B cell (primary cell): Measurements from ENCODE around the gene ATG2A. TPM values are rescaled to one million over a fixed set of nuclear protein-coding genes. Genes with fewer than 3 reads are reported as not detected.

Source experiments
- ATAC-seq: fragments of 200-7000 bp; cut with Tn5 transposase; one replicate; pipeline ENCODE4 v1.10.0; 2021; ENCODE audit warnings: low read depth, mild to moderate bottlenecking, moderate number of reproducible peaks, moderate library complexity
- CTCF ChIA-PET: fragments of 350-600 bp; sonication (Branson Sonifier 250); formaldehyde crosslinking; loops from one replicate; lab custom pipeline; 2021; ENCODE audit warnings: antibody characterized with exemption, inconsistent platforms; lab: Charles Lee
- POLR2A ChIA-PET: fragments of 350-600 bp; sonication (Branson Sonifier 250); formaldehyde crosslinking; loops from one replicate; lab custom pipeline; 2021; ENCODE audit warnings: antibody characterized with exemption; lab: Charles Lee
- DNase-seq: peaks from one replicate; pipeline ENCODE4 v3.0.0; 2013
- H2AFZ ChIP-seq: 2 replicates; pipeline ENCODE4 v1.6.1; 2012; ENCODE audit warnings: mild to moderate bottlenecking, low read depth, low read length; ENCODE audit not compliant: insufficient read depth, poor library complexity, severe bottlenecking
- H3K27ac ChIP-seq, 2 donors: 1 replicate in 1 of 2; 2 replicates in 1 of 2; pipeline ENCODE4 v1.5.1; 2012 to 2013; ENCODE audit warnings: low read length in 2 of 2, mild to moderate bottlenecking in 2 of 2, moderate library complexity in 1 of 2
- H3K27me3 ChIP-seq, 4 experiments: fragments of 200-600 bp in 1 of 4; sonication (generic) in 1 of 4; replicated peaks in 1 of 4; 1 replicate in 2 of 4; 2 replicates in 2 of 4; pipeline versions ENCODE4 v1.6.1 to v1.7.0; 2013 to 2016; ENCODE audit warnings: low read length in 3 of 4, mild to moderate bottlenecking in 2 of 4, mixed read lengths in 1 of 4, moderate library complexity in 1 of 4; ENCODE audit not compliant: insufficient read depth in 4 of 4, control insufficient read depth in 3 of 4; ENCODE audit errors: control extremely low read depth in 1 of 4
- H3K36me3 ChIP-seq, 2 experiments: replicated peaks in 1 of 2; 1 replicate in 1 of 2; 2 replicates in 1 of 2; pipeline versions ENCODE4 v1.6.1 to v1.7.1; 2013; ENCODE audit warnings: low read length in 1 of 2; ENCODE audit not compliant: insufficient read depth in 2 of 2, control insufficient read depth in 1 of 2; ENCODE audit errors: control extremely low read depth in 1 of 2, extremely low read depth in 1 of 2
- H3K4me1 ChIP-seq, 2 donors: fragments of 200-600 bp in 1 of 2; sonication (generic) in 1 of 2; 1 replicate in 1 of 2; 2 replicates in 1 of 2; pipeline versions ENCODE4 v1.5.1 to v1.6.1; 2013 to 2017; ENCODE audit warnings: low read length in 2 of 2; ENCODE audit not compliant: control insufficient read depth in 2 of 2, insufficient read depth in 2 of 2
- H3K4me2 ChIP-seq: replicated peaks from 2 replicates; pipeline ENCODE3; 2012; ENCODE audit warnings: mild to moderate bottlenecking, low read depth, low read length; ENCODE audit not compliant: poor library complexity, severe bottlenecking
- H3K4me3 ChIP-seq, 5 experiments: fragments of 200-600 bp in 1 of 5; sonication (generic) in 1 of 5; 1 replicate in 3 of 5; 2 replicates in 2 of 5; pipeline versions ENCODE4 v1.5.1 to v1.7.0; 2011 to 2016; ENCODE audit warnings: low read length in 4 of 5, mild to moderate bottlenecking in 4 of 5, low read depth in 2 of 5, control low read depth in 1 of 5, moderate library complexity in 1 of 5; ENCODE audit not compliant: insufficient read depth in 1 of 5; ENCODE audit errors: control extremely low read depth in 1 of 5, extremely low read depth in 1 of 5
- H3K79me2 ChIP-seq: fragments of 200-600 bp; sonication (generic); one replicate; pipeline ENCODE4 v1.6.0; 2016; ENCODE audit warnings: low read length; ENCODE audit not compliant: control insufficient read depth, insufficient read depth
- H3K9ac ChIP-seq: fragments of 200-600 bp; sonication (generic); 2 replicates; pipeline ENCODE4 v1.6.1; 2017; ENCODE audit warnings: mild to moderate bottlenecking, low read length, moderate library complexity
- H3K9me3 ChIP-seq, 3 donors: one replicate each; pipeline versions ENCODE4 v1.6.1 to v1.7.1; 2013; ENCODE audit warnings: low read length in 2 of 3; ENCODE audit not compliant: control insufficient read depth in 2 of 3, insufficient read depth in 1 of 3; ENCODE audit errors: control extremely low read depth in 1 of 3
- H4K20me1 ChIP-seq: 2 replicates; pipeline ENCODE4 v1.6.0; 2012; ENCODE audit warnings: mild to moderate bottlenecking, low read length; ENCODE audit not compliant: insufficient read depth, control insufficient read depth, poor library complexity, severe bottlenecking
- H3K27ac Mint-ChIP-seq: one replicate; pipeline ENCODE4 v1.8.0; 2021; ENCODE audit warnings: mixed read lengths
- H3K27me3 Mint-ChIP-seq: one replicate; pipeline ENCODE4 v1.8.0; 2021; ENCODE audit warnings: mixed read lengths
- H3K4me1 Mint-ChIP-seq: one replicate; pipeline ENCODE4 v1.8.0; 2021; ENCODE audit warnings: mixed read lengths
- H3K4me3 Mint-ChIP-seq: one replicate; pipeline ENCODE4 v1.8.0; 2021; ENCODE audit warnings: mixed read lengths
- H3K9me3 Mint-ChIP-seq: one replicate; pipeline ENCODE4 v1.8.0; 2022; ENCODE audit warnings: mixed read lengths; ENCODE audit not compliant: insufficient read depth
- EZH2 ChIP-seq: IDR thresholded peaks from 2 replicates; pipeline ENCODE4 v1.6.1; 2012; ENCODE audit warnings: borderline replicate concordance, low read depth, mild to moderate bottlenecking, moderate library complexity, low read length; ENCODE audit not compliant: insufficient read depth, poor library complexity, severe bottlenecking
- WGBS: methylation state at CpG from one replicate; pipeline ENCODE4 v1.1.5; 2013; ENCODE audit warnings: missing lambda C conversion rate; ENCODE audit not compliant: insufficient coverage; 5-methylcytosine and 5-hydroxymethylcytosine counted together
- intact Hi-C: fragments of 100-400 bp; cut with micrococcal nuclease; formaldehyde crosslinking; loops from one replicate; pipeline ENCODE4 v1.10.0; 2022
- polyA plus RNA-seq: library from polyadenylated mRNA; depleted of rRNA; stranded (reverse); fragments of >200 nt; gene quantifications from 2 replicates; pipeline ENCODE4 v1.2.3, GENCODE V29; 2012
- total RNA-seq, 2 donors: library from RNA; stranded (reverse); fragments of 120-200 nt in 1 of 2; gene quantifications; 1 replicate in 1 of 2; 2 replicates in 1 of 2; pipeline versions ENCODE4 v1.2.3 to v1.2.4, GENCODE V29; 2013 to 2022
- TF ChIP-seq, protein P1 (sequence below): fragments of 200-600 bp; IDR thresholded peaks from one replicate; pipeline ENCODE4 v1.8.0; 2022; ENCODE audit warnings: antibody characterized with exemption, mild to moderate bottlenecking

The ATG2A gene
- total and polyA plus RNA-seq, 2 donors (not counting 1 experiment from before 2014, with no cell fraction given) = 24.3 to 38.6 TPM

DNA sequence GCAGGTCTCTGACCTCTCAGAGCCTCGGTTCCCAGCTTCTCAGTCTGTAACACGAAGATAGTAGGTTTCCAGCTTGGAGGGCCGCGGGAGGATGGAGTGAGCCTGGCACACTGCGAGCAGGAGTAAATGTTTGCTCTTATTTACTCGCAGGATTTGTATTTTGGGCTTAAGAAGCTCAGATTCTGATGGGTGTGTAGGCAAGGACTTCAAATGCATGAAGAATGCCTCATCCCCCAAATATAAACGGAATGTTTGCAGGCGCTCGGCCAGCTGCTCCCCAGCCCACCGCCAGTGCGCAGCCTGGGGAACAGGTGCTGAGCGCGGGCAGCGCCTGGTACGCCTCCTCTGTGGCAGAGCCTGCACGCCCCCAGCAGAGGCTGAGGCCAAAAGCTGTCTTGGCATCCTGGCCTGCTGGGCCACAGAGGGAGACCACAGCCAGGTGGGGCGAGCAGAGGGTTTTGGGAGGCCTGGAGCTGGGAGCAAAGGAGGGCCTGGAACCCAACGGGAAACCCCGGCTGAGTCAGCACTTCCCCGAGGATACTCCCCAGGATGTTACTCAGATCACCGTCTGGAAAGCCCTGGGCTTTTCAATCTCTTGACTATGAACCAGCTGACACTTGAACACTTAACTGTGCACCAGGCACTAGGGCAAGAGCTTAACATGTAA lies 48.0 kb downstream of the ATG2A start:
- Histone ChIP-seq H3K27me3 (no peaks in the 10 kb centered on the region), H3K4me2 (peak overlapping the region; percentile 60), H3K9ac (peak overlapping the region; percentile 25), H4K20me1 (peaks cover 74% of the 10 kb centered on the region), H2AFZ (no peak overlapping the region), H3K4me3 (peak overlapping the region in 1 of 5 experiments; percentile 4), H3K79me2 (peaks cover 100% of the 10 kb centered on the region), H3K27ac (peak overlapping the region in 1 of 2 donors; percentile 37), H3K36me3 (peaks cover 0 to 68% of the 10 kb centered on the region in 2 experiments), H3K9me3 (peaks cover 0 to 5% (median 0%) of the 10 kb centered on the region in 3 donors), H3K4me1 (peaks cover 89 to 96% of the 10 kb centered on the region in 2 donors)
- ATAC-seq = no peak
- H3K9me3 Mint-ChIP-seq = no peaks in the 10 kb centered on the region
- H3K27ac Mint-ChIP-seq = peak overlapping the region; percentile 67
- peak; percentile 44 for DNase-seq
- H3K27me3 Mint-ChIP-seq = no peaks in the 10 kb centered on the region
- CTCF ChIA-PET = interaction anchor here (1.0 to 29.2 kb wide), 5 partner anchors 10 to 92 kb away, joined by 3 to 1254 read pairs (median 19); partner anchors contain the start of genes CDC42BPG and EHD1
- H3K4me1 Mint-ChIP-seq = peaks cover 90% of the 10 kb centered on the region
- WGBS = 59% methylated on average over 19 of the region's 21 CpGs
- intact Hi-C loops = no loop called here
- peak overlapping the region; percentile 79 for H3K4me3 Mint-ChIP-seq
- TF ChIP-seq, protein P1, sequence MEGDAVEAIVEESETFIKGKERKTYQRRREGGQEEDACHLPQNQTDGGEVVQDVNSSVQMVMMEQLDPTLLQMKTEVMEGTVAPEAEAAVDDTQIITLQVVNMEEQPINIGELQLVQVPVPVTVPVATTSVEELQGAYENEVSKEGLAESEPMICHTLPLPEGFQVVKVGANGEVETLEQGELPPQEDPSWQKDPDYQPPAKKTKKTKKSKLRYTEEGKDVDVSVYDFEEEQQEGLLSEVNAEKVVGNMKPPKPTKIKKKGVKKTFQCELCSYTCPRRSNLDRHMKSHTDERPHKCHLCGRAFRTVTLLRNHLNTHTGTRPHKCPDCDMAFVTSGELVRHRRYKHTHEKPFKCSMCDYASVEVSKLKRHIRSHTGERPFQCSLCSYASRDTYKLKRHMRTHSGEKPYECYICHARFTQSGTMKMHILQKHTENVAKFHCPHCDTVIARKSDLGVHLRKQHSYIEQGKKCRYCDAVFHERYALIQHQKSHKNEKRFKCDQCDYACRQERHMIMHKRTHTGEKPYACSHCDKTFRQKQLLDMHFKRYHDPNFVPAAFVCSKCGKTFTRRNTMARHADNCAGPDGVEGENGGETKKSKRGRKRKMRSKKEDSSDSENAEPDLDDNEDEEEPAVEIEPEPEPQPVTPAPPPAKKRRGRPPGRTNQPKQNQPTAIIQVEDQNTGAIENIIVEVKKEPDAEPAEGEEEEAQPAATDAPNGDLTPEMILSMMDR = no peak
- TF ChIP-seq EZH2 = no peak
- POLR2A ChIA-PET = interaction anchor here (0.9 to 10.5 kb wide), 4 partner anchors 8 to 125 kb away, joined by 3 to 150 read pairs (median 4); partner anchors contain the start of gene RASGRP2
